Body of pancreas (tissue), 4 donors: ENCODE data around the gene SLC25A53. TPM values are rescaled to one million over a fixed set of nuclear protein-coding genes. Genes with fewer than 3 reads are reported as not detected.

ENCODE experiments used
- ATAC-seq: fragments of 150-250 bp; one replicate; pipeline ENCODE4 v1.9.1; 2016
- DNase-seq, 4 donors: peaks; one replicate each; pipeline ENCODE4 v3.0.0-alpha.2; 2019
- H3K27ac ChIP-seq, 4 donors: fragments of 200-600 bp; sonication (generic); 1 replicate in 3 of 4; 2 replicates in 1 of 4; pipeline versions ENCODE4 v1.5.1 to v1.6.1; 2016 to 2019; ENCODE audit warnings: mild to moderate bottlenecking in 1 of 4, mixed read lengths in 1 of 4, moderate library complexity in 1 of 4
- H3K27me3 ChIP-seq, 2 donors: fragments of 200-600 bp; sonication (generic); one replicate each; pipeline ENCODE4 v1.6.0; 2016; ENCODE audit warnings: mild to moderate bottlenecking in 1 of 2
- H3K36me3 ChIP-seq, 2 donors: fragments of 200-600 bp; sonication (generic); replicated peaks in 1 of 2; 2 replicates each; pipeline ENCODE4 v1.5.1; 2016; ENCODE audit warnings: low read depth in 2 of 2; ENCODE audit not compliant: insufficient read depth in 1 of 2
- H3K4me1 ChIP-seq: fragments of 200-600 bp; sonication (generic); one replicate; pipeline ENCODE4 v1.6.0; 2016
- H3K4me3 ChIP-seq, 2 donors: fragments of 200-600 bp; sonication (generic); 1 replicate in 1 of 2; 2 replicates in 1 of 2; pipeline ENCODE4 v1.5.1; 2016 to 2019
- H3K9me3 ChIP-seq, 3 donors: fragments of 200-600 bp; sonication (generic); 1 replicate in 2 of 3; 2 replicates in 1 of 3; pipeline ENCODE4 v1.5.1; 2016
- CTCF ChIP-seq, 7 experiments: fragments of 450-650 bp in 4 of 7; fragments of 200-600 bp in 3 of 7; sonication (generic) in 3 of 7; IDR thresholded peaks; one replicate each; pipeline ENCODE4 v1.5.1; 2016 to 2019; ENCODE audit warnings: antibody characterized with exemption in 7 of 7
- POLR2A ChIP-seq, 3 donors: fragments of 450-650 bp; IDR thresholded peaks; one replicate each; pipeline ENCODE4 v1.6.1; 2016; ENCODE audit warnings: antibody characterized with exemption in 3 of 3, mild to moderate bottlenecking in 2 of 3
- WGBS, 2 donors: methylation state at CpG; one replicate each; pipeline ENCODE4 v1.1.5; 2017; 5-methylcytosine and 5-hydroxymethylcytosine counted together
- intact Hi-C: fragments of 100-400 bp; cut with DNase I; formaldehyde crosslinking; loops from one replicate; pipeline ENCODE4 v1.15.1; 2023
- total RNA-seq, 2 donors: library from RNA; depleted of rRNA; stranded (reverse); fragments of >200 nt; gene quantifications; one replicate each; pipeline ENCODE4 v1.1.0, GENCODE V29; 2016

SLC25A53 gene, protein sequence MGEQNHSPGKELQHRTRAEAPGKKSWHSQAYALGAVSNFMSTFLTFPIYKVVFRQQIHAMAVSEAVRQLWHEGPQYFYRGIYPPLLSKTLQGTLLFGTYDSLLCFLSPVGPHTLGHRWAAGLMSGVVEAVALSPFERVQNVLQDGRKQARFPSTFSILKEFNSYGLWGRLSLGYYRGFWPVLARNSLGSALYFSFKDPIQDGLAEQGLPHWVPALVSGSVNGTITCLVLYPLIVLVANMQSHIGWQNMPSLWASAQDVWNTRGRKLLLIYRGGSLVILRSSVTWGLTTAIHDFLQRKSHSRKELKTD
- 10 to 100 TPM in 1 of 2 donors, 1 to 10 TPM in 1; 3.6 to 10.9 TPM for total RNA-seq

- Histone ChIP-seq H3K27ac (peak within 1 kb of the TSS; percentile 59 to 91 (median 82)), H3K4me3 (peak within 1 kb of the TSS; percentile 9 to 39), H3K27me3 (no peaks in the 10 kb centered on the region), H3K4me1 (peaks cover 10% of the 10 kb centered on the region), H3K9me3 (no peaks in the 10 kb centered on the region), H3K36me3 (no peaks in the 10 kb centered on the region)
- DNase-seq (peak; percentile 75 to 82 (median 78)), ATAC-seq (peak; percentile 98)
- 0% methylated on average over 30 to 44 of the region's 44 CpGs for WGBS, 2 donors
- intact Hi-C loops: no loop called here
- TF ChIP-seq POLR2A (IDR thresholded peaks at IDR 0.05): peak; percentile 34 to 78 (median 75)
- peak in 1 of 7 experiments; percentile 21 for TF ChIP-seq CTCF (IDR thresholded peaks at IDR 0.05)
These were observed at the start of gene SLC25A53 for GRCh38 chrX:104156630-104157529. Gene SLC25A53 (minus strand): TSS chrX:104157009. CDS start chrX:104105257, 51,752 bp downstream.

GRCh38 chrX:104205548-104205947, 48.7 kb upstream of the SLC25A53 start:
- Histone ChIP-seq H3K4me3 (no peak overlapping the region), H3K9me3 (no peaks in the 10 kb centered on the region), H3K4me1 (no peaks in the 10 kb centered on the region), H3K27ac (no peak overlapping the region), H3K36me3 (no peaks in the 10 kb centered on the region), H3K27me3 (no peaks in the 10 kb centered on the region)
- no peak for TF ChIP-seq POLR2A (IDR thresholded peaks at IDR 0.05)
- no peak for TF ChIP-seq CTCF (IDR thresholded peaks at IDR 0.05)
- intact Hi-C loops: no loop called here
- ATAC-seq (no peak), DNase-seq (no peak)
- 89 to 90% methylated on average over 5 of the region's 5 CpGs for WGBS, 2 donors

DNA sequence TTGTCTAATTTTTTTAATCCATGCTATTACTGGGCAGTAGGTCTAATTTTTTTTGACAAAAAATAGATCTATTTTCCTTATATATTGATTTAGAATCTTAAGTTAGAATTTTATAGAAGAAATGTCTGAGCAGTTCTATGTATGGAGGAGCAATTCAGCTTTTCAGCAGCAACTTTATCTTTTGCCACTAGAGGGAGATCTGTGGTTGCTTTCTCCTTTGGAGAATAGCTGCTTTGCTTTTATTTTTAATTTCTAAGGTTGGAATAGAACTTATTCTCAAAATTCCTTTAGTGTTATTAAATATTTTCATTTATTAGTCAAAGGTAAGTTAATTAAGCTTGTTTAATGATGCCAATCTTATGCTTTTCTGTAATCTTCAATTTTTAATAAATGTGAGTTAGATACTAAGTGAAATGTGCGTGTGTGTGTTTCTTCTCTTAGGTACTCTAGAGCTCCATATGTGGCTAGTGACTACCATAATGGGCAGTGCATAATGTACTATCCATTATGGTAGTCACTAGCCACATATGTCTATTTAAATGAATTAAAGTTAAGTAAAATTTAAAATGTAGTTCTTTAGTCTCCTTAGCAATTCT, 38.8 kb upstream of the SLC25A53 start:
- intact Hi-C loops: no loop called here
- 95 to 100% methylated on average over 1 of the region's 1 CpG for whole genome bisulfite sequencing, 2 donors
- Histone ChIP-seq H3K4me1 (no peaks in the 10 kb centered on the region), H3K4me3 (no peak overlapping the region), H3K9me3 (no peaks in the 10 kb centered on the region), H3K27ac (no peak overlapping the region), H3K36me3 (no peaks in the 10 kb centered on the region), H3K27me3 (no peaks in the 10 kb centered on the region)
- DNase-seq (peak in 1 of 4 donors; percentile 3), ATAC-seq (no peak)
- peak; percentile 36 to 63 (median 53) for TF ChIP-seq CTCF (IDR thresholded peaks at IDR 0.05)
- TF ChIP-seq POLR2A (IDR thresholded peaks at IDR 0.05): no peak

GRCh38 chrX:104195013-104195412, 38.2 kb upstream of the SLC25A53 start:
- Histone ChIP-seq H3K4me1 (no peaks in the 10 kb centered on the region), H3K4me3 (no peak overlapping the region), H3K27me3 (no peaks in the 10 kb centered on the region), H3K36me3 (no peaks in the 10 kb centered on the region), H3K27ac (no peak overlapping the region), H3K9me3 (no peaks in the 10 kb centered on the region)
- no peak for DNase-seq
- 42 to 62% methylated on average over 1 of the region's 1 CpG for WGBS, 2 donors
- intact Hi-C loops: no loop called here
- no peak for ATAC-seq
- TF ChIP-seq POLR2A (IDR thresholded peaks at IDR 0.05) (no peak), CTCF (IDR thresholded peaks at IDR 0.05) (no peak)
